GM06990 (cell line): ENCODE measurements around the gene DNAH12.
"Not testable (repeated sequence)": the region's sequence is repeated elsewhere in the genome, so short reads cannot be mapped to it uniquely, and the experiment has no call there.

Experiments
- DNase-seq: peaks from one replicate; pipeline ENCODE4 v3.0.0-alpha.2; 2011; ENCODE audit not compliant: insufficient read length; ENCODE audit errors: extremely low read depth
- H3K27me3 ChIP-seq: replicated peaks from 2 replicates; pipeline ENCODE4 v1.6.0; 2011; ENCODE audit warnings: low read length; ENCODE audit not compliant: control insufficient read depth, insufficient read depth
- H3K36me3 ChIP-seq: 2 replicates; pipeline ENCODE4 v1.5.1; 2011; ENCODE audit warnings: low read length; ENCODE audit not compliant: control insufficient read depth, insufficient read depth
- H3K4me3 ChIP-seq: replicated peaks from 2 replicates; pipeline ENCODE4 v1.5.1; 2011; ENCODE audit warnings: low read depth, mild to moderate bottlenecking, control low read depth, low read length
- TF ChIP-seq, protein P1 (sequence below): IDR thresholded peaks from 2 replicates; pipeline ENCODE4 v1.5.1; 2011; ENCODE audit warnings: low read length, control low read depth, mild to moderate bottlenecking, inconsistent platforms; ENCODE audit not compliant: insufficient read depth, poor library complexity, severe bottlenecking

DNAH12 gene

DNA sequence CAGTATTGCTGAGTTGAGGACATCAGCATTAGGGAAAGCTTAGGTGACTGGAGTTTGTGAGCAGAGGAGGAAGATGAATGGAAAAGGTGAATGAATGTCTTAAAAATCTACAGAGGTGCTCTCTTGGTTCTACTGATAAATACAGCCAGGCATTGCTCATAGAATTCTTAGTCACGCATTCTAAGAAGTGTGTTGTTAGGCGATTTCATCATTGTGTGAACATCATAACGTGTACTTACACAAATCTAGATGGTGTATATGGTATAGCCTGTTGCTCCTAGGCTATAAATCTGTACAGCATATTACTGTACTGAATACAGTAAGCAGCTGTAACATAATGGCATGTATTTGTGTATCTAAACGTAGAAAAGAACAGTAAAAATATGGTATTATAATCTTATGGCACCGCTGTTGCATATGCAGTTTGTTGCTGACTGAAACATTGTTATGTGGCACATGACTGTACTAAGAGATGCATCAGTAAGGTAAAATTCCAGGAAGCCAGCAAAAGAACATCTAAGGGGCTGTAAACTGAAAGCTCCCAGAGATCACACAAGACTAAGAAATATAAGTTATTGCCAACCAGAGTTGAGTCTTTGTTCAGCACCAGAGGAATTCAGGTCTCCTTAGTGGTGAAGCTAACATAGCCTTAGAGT is 208.7 kb downstream of the DNAH12 start:
- no peak for DNase-seq
- TF ChIP-seq, protein P1, sequence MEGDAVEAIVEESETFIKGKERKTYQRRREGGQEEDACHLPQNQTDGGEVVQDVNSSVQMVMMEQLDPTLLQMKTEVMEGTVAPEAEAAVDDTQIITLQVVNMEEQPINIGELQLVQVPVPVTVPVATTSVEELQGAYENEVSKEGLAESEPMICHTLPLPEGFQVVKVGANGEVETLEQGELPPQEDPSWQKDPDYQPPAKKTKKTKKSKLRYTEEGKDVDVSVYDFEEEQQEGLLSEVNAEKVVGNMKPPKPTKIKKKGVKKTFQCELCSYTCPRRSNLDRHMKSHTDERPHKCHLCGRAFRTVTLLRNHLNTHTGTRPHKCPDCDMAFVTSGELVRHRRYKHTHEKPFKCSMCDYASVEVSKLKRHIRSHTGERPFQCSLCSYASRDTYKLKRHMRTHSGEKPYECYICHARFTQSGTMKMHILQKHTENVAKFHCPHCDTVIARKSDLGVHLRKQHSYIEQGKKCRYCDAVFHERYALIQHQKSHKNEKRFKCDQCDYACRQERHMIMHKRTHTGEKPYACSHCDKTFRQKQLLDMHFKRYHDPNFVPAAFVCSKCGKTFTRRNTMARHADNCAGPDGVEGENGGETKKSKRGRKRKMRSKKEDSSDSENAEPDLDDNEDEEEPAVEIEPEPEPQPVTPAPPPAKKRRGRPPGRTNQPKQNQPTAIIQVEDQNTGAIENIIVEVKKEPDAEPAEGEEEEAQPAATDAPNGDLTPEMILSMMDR, result no peak
- Histone ChIP-seq H3K36me3 (no peaks in the 10 kb centered on the region), H3K4me3 (no peak overlapping the region), H3K27me3 (no peaks in the 10 kb centered on the region)

DNA sequence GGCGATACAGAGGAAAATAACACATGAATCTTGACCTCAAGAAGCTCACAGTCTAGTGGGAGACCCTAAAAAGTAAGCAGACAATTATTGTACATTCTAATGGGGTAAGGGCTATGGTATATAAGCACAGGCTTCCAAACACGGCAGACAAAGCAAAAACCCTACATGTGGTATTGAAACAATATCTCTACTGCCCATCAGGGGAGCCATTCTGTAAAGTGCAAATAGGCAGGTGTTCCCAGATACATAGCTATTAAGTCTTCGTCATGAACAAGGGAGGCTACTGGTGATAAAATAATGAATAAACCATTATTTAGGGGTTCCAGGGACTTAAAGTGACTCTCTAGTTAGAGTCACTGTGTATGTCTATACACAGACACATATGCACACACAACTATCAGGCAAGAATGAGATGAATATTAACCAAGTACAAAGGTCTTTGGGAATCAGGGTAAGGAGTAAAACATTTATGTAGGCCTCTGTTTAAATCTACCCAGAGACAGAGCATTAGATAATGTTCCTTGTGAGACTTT is 213.0 kb downstream of the DNAH12 start:
- no peak overlapping the region for H3K4me3 ChIP-seq
- no peaks in the 10 kb centered on the region for H3K36me3 ChIP-seq
- TF ChIP-seq, protein P1, result no peak
- no peaks in the 10 kb centered on the region for H3K27me3 ChIP-seq
- no peak for DNase-seq

DNA sequence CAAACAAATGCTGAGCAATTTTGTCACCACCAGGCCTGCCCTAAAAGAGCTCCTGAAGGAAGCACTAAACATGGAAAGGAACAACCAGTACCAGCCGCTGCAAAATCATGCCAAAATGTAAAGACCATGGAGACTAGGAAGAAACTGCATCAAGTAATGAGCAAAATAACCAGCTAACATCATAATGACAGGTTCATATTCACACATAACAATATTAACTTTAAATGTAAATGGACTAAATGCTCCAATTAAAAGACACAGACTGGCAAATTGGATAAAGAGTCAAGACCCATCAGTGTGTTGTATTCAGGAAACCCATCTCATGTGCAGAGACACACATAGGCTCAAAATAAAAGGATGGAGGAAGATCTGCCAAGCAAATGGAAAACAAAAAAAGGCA is 217.6 kb downstream of the DNAH12 start:
- H3K4me3 ChIP-seq, H3K36me3 ChIP-seq, H3K27me3 ChIP-seq, DNase-seq: not testable (repeated sequence)

DNA sequence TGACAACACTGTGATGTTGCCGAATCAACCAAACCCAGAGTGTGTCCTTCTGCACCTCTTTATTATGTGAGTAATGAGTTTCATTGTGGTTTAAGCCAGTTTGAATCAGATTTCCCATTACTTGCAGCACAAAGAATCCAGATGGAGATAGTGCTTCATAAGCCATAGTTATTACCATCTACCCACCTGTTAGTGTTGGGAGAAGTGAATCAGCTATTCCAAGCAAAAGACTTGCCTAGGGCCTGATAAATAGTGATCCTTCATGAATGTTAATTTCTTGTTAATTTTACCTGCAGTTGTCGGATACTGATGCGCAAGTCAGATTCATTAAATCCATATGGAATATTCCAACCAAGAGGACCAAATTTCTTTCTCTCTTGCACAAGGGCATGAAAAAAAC is 229.9 kb downstream of the DNAH12 start:
- Histone ChIP-seq H3K27me3 (no peaks in the 10 kb centered on the region), H3K4me3 (no peak overlapping the region), H3K36me3 (no peaks in the 10 kb centered on the region)
- DNase-seq, result no peak
- TF ChIP-seq, protein P1, result no peak

DNA sequence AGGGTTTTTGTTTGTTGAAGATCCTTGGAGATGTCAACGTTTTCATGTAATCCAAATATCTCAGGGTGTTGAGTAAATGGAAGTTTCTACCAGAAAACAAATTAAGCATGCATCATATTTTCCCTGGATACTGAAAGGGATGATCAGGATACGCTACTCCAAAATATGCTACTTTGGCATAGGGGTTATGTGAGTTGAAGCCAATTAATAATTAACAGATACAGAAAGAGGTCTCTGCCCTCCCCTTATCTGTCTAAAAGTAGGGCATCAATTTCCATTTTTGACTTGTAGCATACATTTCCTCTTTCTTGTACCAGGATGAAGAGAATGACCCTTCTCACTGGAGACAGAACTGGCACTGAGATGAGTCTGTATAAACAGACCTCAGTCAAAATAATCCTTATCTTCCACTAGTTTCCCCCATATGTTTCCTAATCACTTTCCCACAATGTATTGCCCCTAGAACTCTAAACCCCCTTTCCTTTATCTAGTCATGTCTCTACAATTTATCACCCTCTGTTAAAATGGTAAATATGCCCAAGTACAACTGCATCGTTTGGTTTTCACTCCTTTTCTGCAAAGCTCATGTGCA is 234.3 kb downstream of the DNAH12 start:
- no peak for DNase-seq
- Histone ChIP-seq H3K27me3 (no peaks in the 10 kb centered on the region), H3K36me3 (no peaks in the 10 kb centered on the region), H3K4me3 (no peak overlapping the region)
- TF ChIP-seq, protein P1, result no peak

DNA sequence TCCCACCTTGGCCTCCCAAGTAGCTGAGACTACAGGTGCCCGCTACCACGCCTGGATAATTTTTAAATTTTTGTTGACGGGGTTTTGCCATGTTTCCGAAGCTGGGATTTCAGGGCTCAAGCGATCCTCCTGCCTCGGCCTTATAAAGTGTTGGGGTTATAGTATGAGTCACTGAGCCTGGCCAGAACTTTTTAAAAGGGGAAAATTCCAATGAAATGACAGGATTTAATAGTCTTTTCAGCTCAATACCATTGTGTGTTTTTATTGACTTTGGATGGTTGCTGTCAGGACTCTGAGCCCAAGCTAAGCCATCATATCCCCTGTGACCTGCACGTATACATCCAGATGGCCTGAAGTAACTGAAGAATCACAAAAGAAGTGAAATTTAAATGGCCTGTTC is 240.6 kb downstream of the DNAH12 start:
- H3K4me3 ChIP-seq, DNase-seq, H3K27me3 ChIP-seq, H3K36me3 ChIP-seq: not testable (repeated sequence)

DNA sequence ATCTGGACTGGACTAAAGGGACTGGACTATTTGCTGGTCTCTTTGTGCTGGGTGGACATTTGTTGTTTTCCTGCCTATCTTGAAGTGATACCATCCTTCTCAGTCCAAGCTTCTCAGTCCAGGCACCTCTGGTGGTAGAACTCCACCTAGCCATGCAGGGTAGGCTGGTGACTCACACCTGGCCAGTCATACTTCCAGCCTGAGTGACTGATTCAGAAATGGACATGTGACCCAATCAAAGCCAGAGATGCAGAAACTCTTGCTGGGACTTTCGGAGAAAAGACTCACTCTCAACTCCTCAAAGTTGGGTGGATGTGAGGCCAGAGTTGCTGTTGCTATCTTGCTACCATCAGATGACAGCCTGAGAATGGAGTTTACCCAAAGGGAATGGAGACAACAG is 246.1 kb downstream of the DNAH12 start:
- Histone ChIP-seq H3K36me3 (no peaks in the 10 kb centered on the region), H3K27me3 (no peaks in the 10 kb centered on the region), H3K4me3 (no peak overlapping the region)
- DNase-seq, result no peak
- TF ChIP-seq, protein P1, result no peak
